Body of pancreas (tissue), 4 donors: ENCODE results near the gene EPB41L3.

Source experiments
- CTCF ChIP-seq, 7 experiments: fragments of 450-650 bp in 4 of 7; fragments of 200-600 bp in 3 of 7; sonication (generic) in 3 of 7; IDR thresholded peaks; one replicate each; pipeline ENCODE4 v1.5.1; 2016 to 2019; ENCODE audit warnings: antibody characterized with exemption in 7 of 7
- POLR2A ChIP-seq, 3 donors: fragments of 450-650 bp; IDR thresholded peaks; one replicate each; pipeline ENCODE4 v1.6.1; 2016; ENCODE audit warnings: antibody characterized with exemption in 3 of 3, mild to moderate bottlenecking in 2 of 3

GRCh38 chr18:5524660-5525059, 19.1 kb downstream of the EPB41L3 start:
- no peak for TF ChIP-seq CTCF (IDR thresholded peaks at IDR 0.05)
- no peak for TF ChIP-seq POLR2A (IDR thresholded peaks at IDR 0.05)
